Ramos (cell line): ENCODE data around the gene RPS6KA6.

ENCODE experiments used
- in situ Hi-C: fragments of 300-500 bp; cut with MboI; formaldehyde crosslinking; loops from one replicate; pipeline ENCODE4 v1.14.3; 2022; ENCODE audit warnings: low sequenced_read_pairs; ENCODE audit not compliant: unreplicated experiment

The RPS6KA6 gene

DNA sequence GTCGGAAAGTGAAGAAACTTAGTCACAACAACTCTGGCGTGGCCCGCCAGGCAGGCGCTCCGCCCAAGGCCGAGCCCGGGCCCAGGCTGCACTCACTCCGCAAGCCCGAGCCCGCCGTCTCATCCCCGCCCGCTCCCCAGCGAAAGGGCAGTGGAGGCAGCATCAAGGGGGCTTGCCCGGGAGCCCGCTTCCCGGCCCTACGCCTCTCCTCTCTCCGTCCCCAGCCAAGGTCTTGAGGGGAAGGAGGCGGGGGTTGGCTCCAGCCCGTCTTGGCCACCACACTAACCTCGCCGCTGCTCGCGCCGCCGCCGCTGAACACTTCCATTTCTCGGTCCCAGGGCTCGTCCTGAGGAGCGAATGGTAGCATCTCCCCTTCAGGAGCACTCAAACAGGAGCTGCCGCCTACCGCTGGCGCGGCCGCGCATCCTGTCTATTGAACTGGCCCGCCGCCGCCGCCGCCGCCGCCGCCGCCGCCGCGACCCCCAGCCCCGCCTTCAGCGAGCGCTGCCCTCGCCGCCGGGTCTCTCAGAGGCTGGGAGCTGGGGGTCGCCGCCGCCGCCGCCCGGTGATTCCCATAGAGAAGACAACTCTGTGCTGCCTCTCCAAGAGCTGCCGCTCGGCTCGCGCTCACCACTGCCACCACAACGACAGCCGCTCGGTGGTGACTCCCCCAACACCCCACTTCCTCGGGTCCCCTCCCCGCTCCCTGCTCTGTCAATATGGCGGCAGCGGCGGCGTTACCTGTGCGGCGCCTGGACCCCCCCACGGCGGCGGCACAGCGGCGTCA is at the start of gene RPS6KA6:
TSS of gene RPS6KA6 (minus strand) at position 667 of the 787 bp plus-strand sequence. CDS start at position 367, 300 bp downstream.
- in situ Hi-C loops, result no loop called here

GRCh38 chrX:84224741-84225140 is 36.7 kb upstream of the RPS6KA6 start:
- in situ Hi-C loops, result no loop called here

GRCh38 chrX:84223261-84223660 is 35.3 kb upstream of the RPS6KA6 start:
- in situ Hi-C loops, result no loop called here

DNA sequence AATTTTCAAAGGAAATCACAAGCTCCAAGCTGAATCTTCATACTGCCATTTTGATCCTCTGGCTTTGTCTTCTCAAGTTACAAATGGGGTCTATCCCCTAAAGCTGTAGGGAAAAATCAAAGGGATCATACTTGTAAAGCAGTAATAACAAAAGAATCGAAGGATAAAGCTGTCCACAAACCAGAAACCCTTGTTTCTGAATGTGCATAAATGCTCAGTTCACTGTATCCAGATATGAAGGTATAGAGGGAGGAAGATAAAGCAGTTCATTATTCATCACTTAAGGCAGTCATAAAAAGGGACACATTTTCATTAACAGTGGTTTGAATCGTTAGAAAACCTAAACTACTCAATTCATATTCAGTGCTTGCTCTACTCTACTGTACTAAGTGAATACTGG is 33.2 kb upstream of the RPS6KA6 start:
- in situ Hi-C loops, result no loop called here

DNA sequence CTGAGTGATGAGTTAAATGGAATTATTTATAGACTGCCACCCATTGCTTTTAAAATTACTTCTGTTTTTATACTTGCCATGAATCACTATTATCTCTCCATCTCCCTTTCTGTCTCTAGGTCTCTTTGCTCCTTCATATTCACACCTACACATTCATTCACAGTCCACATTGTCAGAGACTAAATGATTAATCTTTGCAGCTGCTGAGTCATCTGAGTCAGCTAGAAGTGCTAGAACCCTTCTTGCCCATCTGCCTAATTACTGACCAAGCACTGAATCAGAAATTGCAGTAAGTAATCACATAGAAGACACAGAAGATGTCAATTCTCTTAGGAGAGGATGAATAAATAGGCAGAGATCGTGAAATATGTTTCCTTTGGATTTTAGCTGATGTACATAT is 31.6 kb upstream of the RPS6KA6 start:
- in situ Hi-C loops, result no loop called here

DNA sequence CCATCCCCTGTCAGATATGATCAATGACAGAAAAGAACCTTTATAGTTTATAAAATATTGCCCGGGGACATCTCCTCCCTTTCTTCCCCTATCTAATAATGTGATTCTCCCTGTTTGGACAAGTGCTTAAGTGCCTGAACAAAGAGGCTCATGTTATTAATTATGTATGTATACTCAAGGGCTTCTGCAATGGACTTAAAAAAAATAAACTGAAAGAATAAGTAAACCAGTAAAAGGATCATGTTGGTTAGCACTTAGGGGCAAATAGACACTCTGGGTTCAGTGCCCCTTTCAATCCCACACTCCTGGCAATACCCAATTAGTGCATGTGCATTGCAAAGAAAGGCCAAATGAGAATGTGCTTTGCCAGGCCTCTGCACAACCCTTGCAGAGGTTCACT is 30.7 kb upstream of the RPS6KA6 start:
- in situ Hi-C loops, result no loop called here

- in situ Hi-C loops, result no loop called here
Measured at GRCh38 chrX:84216881-84217280, 28.9 kb upstream of the RPS6KA6 start.

GRCh38 chrX:84216406-84216805 is 28.4 kb upstream of the RPS6KA6 start:
- in situ Hi-C loops, result no loop called here

GRCh38 chrX:84205276-84205675 is 17.3 kb upstream of the RPS6KA6 start:
- in situ Hi-C loops, result no loop called here

DNA sequence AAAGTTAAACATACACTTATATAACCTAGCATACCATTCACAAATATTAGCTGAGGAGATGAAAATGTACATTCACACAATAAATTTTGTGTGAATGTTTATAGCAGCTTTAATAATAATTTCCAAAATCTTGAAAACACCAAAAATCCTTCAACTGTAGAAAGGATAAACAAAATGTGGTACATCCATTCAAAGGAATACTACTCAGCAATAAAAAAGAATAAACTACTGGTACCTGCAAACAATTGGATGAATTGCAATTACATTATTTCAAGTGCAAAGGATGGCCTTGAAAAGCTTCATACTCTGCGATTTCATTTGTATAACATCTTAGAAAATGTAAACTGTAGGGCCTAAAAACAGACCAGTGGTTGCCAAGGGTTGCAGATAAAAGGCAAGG is 11.7 kb upstream of the RPS6KA6 start:
- in situ Hi-C loops, result no loop called here

DNA sequence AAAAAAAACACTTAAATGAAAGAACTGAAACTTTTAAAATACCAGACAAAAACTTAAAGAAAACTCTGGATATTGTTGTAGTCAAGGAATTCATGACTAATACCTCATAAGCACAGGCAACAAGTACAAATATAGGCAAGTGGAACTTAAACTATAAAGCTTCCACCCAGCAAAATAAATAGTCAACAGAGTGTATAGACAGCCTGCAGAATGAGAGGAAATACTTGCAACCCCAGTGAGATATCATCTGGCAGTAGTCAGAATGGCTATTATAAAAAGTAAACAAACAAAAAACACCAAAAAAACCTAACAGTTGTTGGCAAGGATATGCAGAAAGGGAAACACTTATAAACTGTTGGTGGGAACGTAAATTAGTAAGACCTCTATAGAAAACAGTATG is 9.6 kb upstream of the RPS6KA6 start:
- in situ Hi-C loops, result no loop called here

DNA sequence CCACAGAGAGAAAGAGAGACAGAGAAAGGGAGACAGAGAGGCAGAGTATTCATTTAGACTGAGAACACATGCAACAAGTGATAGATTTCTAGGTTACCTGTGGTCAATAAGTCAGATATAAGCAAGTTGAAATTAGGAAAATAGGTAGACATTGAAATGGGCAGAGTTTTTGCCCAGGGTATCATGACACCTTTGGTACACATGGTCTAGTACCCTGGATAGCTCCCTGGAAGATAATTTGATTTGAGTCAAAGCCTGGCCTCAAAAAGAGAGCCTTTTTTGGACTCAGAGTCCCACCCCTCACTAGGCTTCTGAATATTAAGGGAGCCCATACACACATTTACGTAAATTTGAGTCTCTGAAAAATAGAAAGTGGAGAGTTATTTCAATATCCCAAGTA is 4.0 kb upstream of the RPS6KA6 start:
- in situ Hi-C loops, result no loop called here

- in situ Hi-C loops, result no loop called here
Measured at GRCh38 chrX:84189125-84189524, 1.1 kb upstream of the RPS6KA6 start.

- in situ Hi-C loops, result no loop called here
Measured at GRCh38 chrX:84188320-84188834, 378 bp upstream of the RPS6KA6 start.

DNA sequence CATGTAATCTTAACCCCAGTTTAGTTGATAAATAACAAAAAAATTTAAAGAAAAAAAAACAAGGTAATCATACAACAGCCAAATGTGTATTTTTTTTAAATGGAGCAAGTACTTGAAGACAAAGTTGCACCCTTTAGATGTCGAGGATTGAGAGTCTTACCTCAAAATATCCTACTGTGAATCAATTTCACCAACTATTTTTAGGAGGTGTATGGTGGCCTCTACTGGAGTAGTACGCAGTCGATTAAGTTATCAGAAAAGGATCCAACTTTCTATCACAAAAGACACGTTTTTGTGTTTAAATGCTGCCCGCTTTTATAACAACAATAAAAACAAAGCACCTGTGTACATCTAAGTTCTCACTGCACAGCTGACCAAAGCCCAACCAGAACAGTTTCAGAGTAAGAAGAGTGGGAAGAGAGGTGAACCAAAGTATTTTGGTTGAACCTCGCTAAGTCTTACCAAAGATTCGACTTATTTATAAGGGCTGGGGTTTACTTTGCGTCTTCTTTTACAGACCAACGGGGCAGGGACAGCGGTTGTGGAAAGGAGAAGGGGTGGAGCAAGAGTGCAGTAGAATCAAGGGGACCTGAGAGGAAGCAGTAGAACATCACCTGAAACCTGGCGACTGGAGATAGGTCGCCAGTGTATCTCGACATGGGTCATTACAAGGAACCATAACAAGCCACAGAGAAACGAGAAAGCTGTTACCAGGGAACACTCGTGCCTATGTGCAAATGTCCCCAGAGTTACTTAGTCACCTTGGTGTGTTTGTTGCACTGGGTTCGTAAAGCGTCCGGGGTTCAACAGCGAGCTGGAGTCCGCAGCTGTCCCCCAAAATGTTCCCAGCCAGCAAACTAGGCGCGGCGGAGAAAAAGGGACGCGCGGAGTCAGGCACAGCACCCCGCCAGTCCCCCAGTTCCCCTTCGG is 1.1 kb downstream of the RPS6KA6 start:
- in situ Hi-C loops, result no loop called here

GRCh38 chrX:84182516-84182915 is 5.5 kb downstream of the RPS6KA6 start:
- in situ Hi-C loops, result no loop called here

DNA sequence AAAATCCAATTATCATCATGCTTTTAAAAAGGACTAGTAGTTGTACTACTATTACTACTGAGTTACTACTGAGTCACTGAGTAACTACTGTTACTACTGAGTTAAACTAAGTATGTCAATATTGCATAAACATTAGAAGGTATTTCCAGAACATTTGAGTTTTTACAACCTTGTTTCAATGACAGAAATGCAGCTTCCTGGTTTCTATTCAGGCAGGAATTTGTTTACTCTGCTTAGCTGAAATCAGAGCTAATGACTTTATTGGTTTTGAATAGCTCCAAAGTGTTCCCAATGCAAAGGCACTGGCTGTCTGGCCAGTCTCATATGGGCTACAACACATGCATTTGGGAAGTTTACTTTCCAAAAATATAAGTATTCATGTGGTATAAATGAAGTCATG is 12.0 kb downstream of the RPS6KA6 start:
- in situ Hi-C loops, result no loop called here

DNA sequence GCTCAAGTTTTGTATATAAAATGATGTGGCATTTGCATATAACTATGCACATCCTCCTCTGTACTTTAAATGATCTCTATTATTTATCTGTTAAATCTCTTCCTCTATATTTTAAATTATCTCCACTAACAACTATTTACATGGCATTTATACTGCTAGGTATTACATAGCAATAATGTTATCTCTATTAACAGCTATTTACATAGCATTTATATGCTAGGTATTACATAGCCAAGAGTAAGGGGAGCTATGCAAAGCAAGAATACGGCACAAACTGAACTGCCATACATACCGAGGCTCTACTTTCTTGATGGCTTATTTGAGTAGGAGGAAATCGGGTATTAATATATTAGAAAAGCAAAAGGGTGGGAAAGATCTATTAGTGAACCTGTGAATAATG is 12.7 kb downstream of the RPS6KA6 start:
- in situ Hi-C loops, result no loop called here

DNA sequence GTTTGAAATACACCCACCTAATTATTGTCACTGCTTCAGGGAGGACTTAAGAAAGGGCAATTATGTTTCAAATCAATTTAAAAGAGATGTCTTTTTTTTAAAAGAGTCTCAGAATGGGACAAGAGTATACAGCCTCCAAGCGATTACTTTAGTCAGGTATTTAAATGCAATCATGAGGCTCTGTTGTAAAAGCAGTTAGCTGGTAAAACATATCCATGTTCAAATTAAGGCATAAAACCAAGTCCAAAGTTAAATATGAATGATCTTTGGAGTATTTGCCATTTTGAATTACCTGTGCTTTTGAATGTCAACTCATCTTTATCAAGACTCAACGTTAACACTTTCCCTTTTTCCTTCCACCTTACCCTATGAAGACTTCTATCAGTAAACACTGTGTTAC is 13.7 kb downstream of the RPS6KA6 start:
- in situ Hi-C loops, result no loop called here

DNA sequence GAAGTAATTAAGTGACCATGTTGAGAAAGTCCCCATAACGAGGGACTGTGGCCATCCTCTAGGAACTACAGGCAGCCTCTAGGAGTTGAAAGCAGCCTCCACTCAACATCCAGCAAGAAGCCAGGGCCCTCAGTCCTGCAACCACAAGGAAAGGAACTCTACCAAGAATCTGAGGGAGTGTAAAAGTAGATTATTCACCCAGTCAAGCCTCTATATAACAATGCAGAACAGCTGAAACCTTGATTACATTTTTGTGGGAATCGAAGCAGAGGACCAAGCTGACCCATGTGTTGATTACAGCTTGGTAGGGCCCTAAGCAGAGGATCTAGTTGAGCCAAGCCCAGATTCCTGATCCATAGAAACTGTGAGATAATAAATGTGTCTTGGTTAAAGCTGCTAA is 17.1 kb downstream of the RPS6KA6 start:
- in situ Hi-C loops, result no loop called here

DNA sequence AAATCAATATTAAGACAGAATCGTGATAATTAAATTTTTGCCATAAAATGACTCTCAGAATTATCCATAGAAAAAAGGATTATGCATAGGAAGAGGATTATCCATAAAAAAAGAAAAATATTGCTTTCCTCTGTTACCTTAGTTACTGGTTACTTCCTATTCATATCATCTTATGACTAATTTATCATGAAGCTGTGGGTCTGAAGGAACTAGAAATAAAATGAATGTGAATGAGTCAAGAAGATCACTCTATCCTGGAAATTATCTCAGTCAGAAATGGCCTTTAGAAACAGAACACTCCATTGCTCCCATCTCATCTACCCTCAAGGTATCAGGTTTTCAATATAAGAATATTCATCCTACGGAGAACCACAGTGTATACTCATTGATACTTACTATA is 19.4 kb downstream of the RPS6KA6 start:
- in situ Hi-C loops, result no loop called here
